Measurements from ENCODE around the gene C16orf54. TPM values are rescaled to one million over a fixed set of nuclear protein-coding genes. Genes with fewer than 3 reads are reported as not detected.
"Not testable (repeated sequence)": the region's sequence is repeated elsewhere in the genome, so short reads cannot be mapped to it uniquely, and the experiment has no call there.

The C16orf54 gene
- total RNA-seq, 1 experiment from 2014 or later = not detected

DNA sequence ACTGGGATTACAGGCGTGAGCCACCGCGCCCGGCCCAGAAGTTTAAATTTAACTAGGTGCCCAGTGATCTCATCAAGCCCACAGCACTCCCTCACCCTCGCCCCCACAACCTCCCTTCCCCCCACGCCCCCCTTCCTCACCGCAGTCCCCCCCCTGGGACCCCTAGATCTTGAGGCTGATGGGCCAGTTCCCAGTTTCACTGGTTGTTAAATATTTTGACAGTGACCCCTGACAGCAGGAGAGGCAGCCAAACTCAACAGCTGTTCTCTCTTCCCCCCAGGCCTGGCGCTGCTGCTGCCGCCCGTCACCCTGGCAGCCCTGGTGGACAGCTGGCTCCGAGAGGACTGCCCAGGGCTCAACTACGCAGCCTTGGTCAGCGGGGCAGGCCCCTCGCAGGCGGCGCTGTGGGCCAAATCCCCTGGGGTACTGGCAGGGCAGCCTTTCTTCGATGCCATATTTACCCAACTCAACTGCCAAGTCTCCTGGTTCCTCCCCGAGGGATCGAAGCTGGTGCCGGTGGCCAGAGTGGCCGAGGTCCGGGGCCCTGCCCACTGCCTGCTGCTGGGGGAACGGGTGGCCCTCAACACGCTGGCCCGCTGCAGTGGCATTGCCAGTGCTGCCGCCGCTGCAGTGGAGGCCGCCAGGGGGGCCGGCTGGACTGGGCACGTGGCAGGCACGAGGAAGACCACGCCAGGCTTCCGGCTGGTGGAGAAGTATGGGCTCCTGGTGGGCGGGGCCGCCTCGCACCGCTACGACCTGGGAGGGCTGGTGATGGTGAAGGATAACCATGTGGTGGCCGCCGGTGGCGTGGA is 51.2 kb downstream of the C16orf54 start:
- DNase-seq (ENCODE audit: unreplicated experiment) = no peak
- Mint-ChIP-seq H3K9me3 (ENCODE audit: unreplicated experiment) (no peaks in the 10 kb centered on the region), H3K36me3 (ENCODE audit: insufficient read depth, unreplicated experiment) (no peaks in the 10 kb centered on the region), H3K4me3 (ENCODE audit: unreplicated experiment) (no peak overlapping the region), H3K27me3 (ENCODE audit: insufficient read depth, unreplicated experiment) (peaks cover 20% of the 10 kb centered on the region), H3K27ac (ENCODE audit: low read depth, unreplicated experiment) (no peak overlapping the region), H3K4me1 (ENCODE audit: insufficient read depth, unreplicated experiment) (no peaks in the 10 kb centered on the region)
- TF ChIP-seq CTCF (IDR thresholded peaks at IDR 0.05; ENCODE audit: unreplicated experiment) = no peak
- no TSS peak for BruUV-seq (replicated peaks)
- CTCF ChIA-PET = interaction anchor here (0.6 kb wide), 4 partner anchors 13 to 369 kb away, joined by 3 to 4 read pairs (median 3); no protein-coding TSS in a partner anchor
- POLR2A ChIA-PET = no interaction called here
- intact Hi-C loops (cut with micrococcal nuclease) = no loop called here

DNA sequence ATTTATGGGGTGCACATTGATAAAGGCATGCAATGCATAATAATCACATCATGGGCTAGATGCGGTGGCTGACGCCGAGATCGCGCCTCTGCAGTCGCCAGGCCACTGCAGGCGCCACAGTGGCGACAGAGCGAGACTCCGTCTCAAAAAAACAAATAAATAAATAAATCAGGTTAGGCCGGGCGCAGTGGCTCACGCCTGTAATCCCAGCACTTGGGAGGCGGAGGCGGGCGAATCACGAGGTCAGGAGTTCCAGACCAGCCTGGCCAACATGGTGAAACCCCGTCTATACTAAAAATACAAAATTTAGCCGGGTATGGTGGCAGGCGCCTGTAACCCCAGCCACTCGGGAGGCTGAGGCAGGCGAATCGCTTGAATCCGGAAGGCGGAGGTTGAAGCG is 53.2 kb downstream of the C16orf54 start:
- not testable (repeated sequence) for H3K27ac Mint-ChIP-seq (ENCODE audit: low read depth, unreplicated experiment); H3K4me3 Mint-ChIP-seq (ENCODE audit: unreplicated experiment)

More for the DNA sequence above, 53.2 kb downstream of the C16orf54 start:
- H3K4me1 Mint-ChIP-seq (ENCODE audit: insufficient read depth, unreplicated experiment); H3K27me3 Mint-ChIP-seq (ENCODE audit: insufficient read depth, unreplicated experiment); H3K36me3 Mint-ChIP-seq (ENCODE audit: insufficient read depth, unreplicated experiment); BruUV-seq (replicated peaks); DNase-seq (ENCODE audit: unreplicated experiment); H3K9me3 Mint-ChIP-seq (ENCODE audit: unreplicated experiment); intact Hi-C loops (cut with micrococcal nuclease); POLR2A ChIA-PET: not testable (repeated sequence)
- CTCF ChIA-PET = interaction anchor here (1.2 kb wide), 1 partner anchor 286 kb away, joined by 4 read pairs; no protein-coding TSS in a partner anchor

Other genes starting within 250 kb of the C16orf54 start
- 73.6 and 91.4 TPM in 2 replicates for gene NPIPB12, start 239.6 kb downstream of the C16orf54 start, total RNA-seq (2022)
- gene SPN, start 82.7 kb downstream of the C16orf54 start, total RNA-seq (2022) = not detected in 2 replicates
- not detected in 2 replicates for gene QPRT, start 66.8 kb downstream of the C16orf54 start, total RNA-seq (2022)
- gene ZG16, start 32.3 kb upstream of the C16orf54 start, total RNA-seq (2022) = not detected in 2 replicates
- 36.3 and 53.8 TPM in 2 replicates for gene KIF22, start 44.8 kb upstream of the C16orf54 start, total RNA-seq (2022)
- 185 and 194 TPM in 2 replicates for gene MAZ, start 60.5 kb upstream of the C16orf54 start, total RNA-seq (2022)
- 0.42 and 0.96 TPM in 2 replicates for gene PRRT2, start 66.2 kb upstream of the C16orf54 start, total RNA-seq (2022)
- gene PAGR1, start 70.2 kb upstream of the C16orf54 start, total RNA-seq (2022) = 21.3 and 25.0 TPM in 2 replicates
- gene MVP, start 74.5 kb upstream of the C16orf54 start, total RNA-seq (2022) = 56.5 and 71.9 TPM in 2 replicates
- gene CDIPT, start 117.2 kb upstream of the C16orf54 start, total RNA-seq (2022) = 41.3 and 42.7 TPM in 2 replicates
- gene SEZ6L2, start 153.6 kb upstream of the C16orf54 start, total RNA-seq (2022) = 1.9 and 3.2 TPM in 2 replicates
- 4.8 and 5.7 TPM in 2 replicates for gene ASPHD1, start 154.5 kb upstream of the C16orf54 start, total RNA-seq (2022)
- 35.5 and 38.9 TPM in 2 replicates for gene KCTD13, start 180.2 kb upstream of the C16orf54 start, total RNA-seq (2022)
- gene TMEM219, start 216.1 kb upstream of the C16orf54 start, total RNA-seq (2022) = 62.1 and 68.1 TPM in 2 replicates
- gene TAOK2, start 227.9 kb upstream of the C16orf54 start, total RNA-seq (2022) = 29.3 and 33.1 TPM in 2 replicates
- 12.9 and 20.7 TPM in 2 replicates for gene HIRIP3, start 249.6 kb upstream of the C16orf54 start, total RNA-seq (2022)